KMS-11 (cell line): ENCODE results near the gene CFD.

Experiments used
- H2AFZ ChIP-seq: fragments of 200-600 bp; sonication (generic); 2 replicates; pipeline ENCODE4 v1.6.1; 2016; ENCODE audit warnings: antibody characterized with exemption, mixed run types, low read depth
- H3K27ac ChIP-seq: fragments of 200-600 bp; sonication (generic); 2 replicates; pipeline ENCODE4 v1.6.1; 2016; ENCODE audit warnings: mild to moderate bottlenecking, mixed run types
- H3K27me3 ChIP-seq: fragments of 200-600 bp; sonication (generic); 2 replicates; pipeline ENCODE4 v1.6.1; 2017; ENCODE audit warnings: mild to moderate bottlenecking, low read depth, mixed run types, moderate library complexity; ENCODE audit not compliant: insufficient read depth
- H3K36me3 ChIP-seq: fragments of 200-600 bp; sonication (generic); 2 replicates; pipeline ENCODE4 v1.6.1; 2017; ENCODE audit warnings: mild to moderate bottlenecking, mixed run types; ENCODE audit not compliant: insufficient read depth
- H3K4me1 ChIP-seq: fragments of 200-600 bp; sonication (generic); 2 replicates; pipeline ENCODE4 v1.6.1; 2016; ENCODE audit warnings: mild to moderate bottlenecking, low read depth, mixed run types; ENCODE audit not compliant: poor library complexity, severe bottlenecking
- H3K4me2 ChIP-seq: fragments of 200-600 bp; sonication (generic); 2 replicates; pipeline ENCODE4 v1.7.0; 2016; ENCODE audit warnings: mild to moderate bottlenecking, mixed run types
- H3K4me3 ChIP-seq: fragments of 200-600 bp; sonication (generic); IDR thresholded peaks from 2 replicates; pipeline ENCODE4 v1.6.1; 2017; ENCODE audit warnings: low read depth, low read length, mixed read lengths; ENCODE audit not compliant: insufficient read depth
- H3K79me2 ChIP-seq: fragments of 200-600 bp; sonication (generic); 2 replicates; pipeline ENCODE4 v1.6.1; 2016; ENCODE audit warnings: low read depth, mixed run types; ENCODE audit not compliant: insufficient read depth
- H3K9ac ChIP-seq: fragments of 200-600 bp; sonication (generic); 2 replicates; pipeline ENCODE4 v1.6.1; 2016; ENCODE audit warnings: mild to moderate bottlenecking, mixed run types
- H4K20me1 ChIP-seq: fragments of 200-600 bp; sonication (generic); 2 replicates; pipeline ENCODE4 v1.6.1; 2016; ENCODE audit warnings: mild to moderate bottlenecking, mixed run types; ENCODE audit not compliant: insufficient read depth
- CTCF ChIP-seq: fragments of 200-600 bp; sonication (generic); conservative IDR thresholded peaks from 2 replicates; pipeline ENCODE4 v1.6.1; 2017; ENCODE audit warnings: low read depth, mild to moderate bottlenecking, antibody characterized with exemption, low read length, moderate library complexity, mixed read lengths

The CFD gene

DNA sequence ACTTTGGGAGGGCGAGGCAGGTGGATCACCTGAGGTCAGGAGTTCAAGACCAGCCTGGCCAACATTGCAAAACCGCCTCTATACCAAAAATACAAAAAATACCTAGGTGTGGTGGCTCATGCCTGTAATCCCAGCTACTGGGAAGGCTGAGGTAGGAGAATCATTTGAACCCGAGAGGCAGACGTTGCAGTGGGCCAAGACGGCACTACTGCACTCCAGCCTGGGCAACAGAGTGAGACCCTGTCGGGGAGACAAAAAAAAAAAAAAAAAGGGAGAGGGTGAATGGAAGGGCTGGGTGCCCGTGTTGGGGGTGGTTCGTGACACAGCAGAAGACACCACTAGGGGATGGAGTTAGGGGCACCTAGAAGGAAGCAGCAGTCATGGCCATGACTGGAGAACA, 10.8 kb downstream of the CFD start:
- Histone ChIP-seq H3K79me2 (no peaks in the 10 kb centered on the region), H3K4me1 (peaks cover 8% of the 10 kb centered on the region), H4K20me1 (no peaks in the 10 kb centered on the region), H3K27me3 (no peaks in the 10 kb centered on the region), H3K4me2 (no peak overlapping the region), H3K36me3 (no peaks in the 10 kb centered on the region), H3K27ac (no peak overlapping the region), H3K9ac (no peak overlapping the region), H2AFZ (no peak overlapping the region), H3K4me3 (no peak overlapping the region)
- TF ChIP-seq CTCF, result no peak

DNA sequence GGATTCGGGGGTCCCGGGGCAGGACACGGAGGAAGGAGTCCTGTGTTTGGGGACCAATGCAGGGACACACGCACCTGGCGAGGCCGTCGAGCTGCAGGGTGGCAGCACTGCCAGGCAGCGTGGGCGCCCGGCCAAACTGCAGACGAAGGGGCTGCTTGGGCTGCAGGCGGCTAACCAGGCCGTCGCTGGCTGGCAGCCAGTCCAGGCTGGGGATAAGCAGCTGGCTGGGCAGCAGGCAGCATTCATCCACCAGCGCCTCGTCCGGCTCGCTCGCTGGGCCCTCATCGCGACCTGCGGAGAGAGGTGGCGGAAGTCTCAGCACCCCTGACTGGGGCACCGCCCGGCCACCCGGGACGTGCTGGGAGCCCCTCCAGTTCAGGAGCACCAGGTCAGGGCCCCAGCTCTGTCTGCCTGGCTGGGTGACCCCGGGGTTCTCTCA, 11.5 kb downstream of the CFD start:
- Histone ChIP-seq H3K36me3 (no peaks in the 10 kb centered on the region), H3K27me3 (no peaks in the 10 kb centered on the region), H2AFZ (no peak overlapping the region), H3K4me1 (peaks cover 8% of the 10 kb centered on the region), H3K27ac (no peak overlapping the region), H4K20me1 (no peaks in the 10 kb centered on the region), H3K4me3 (no peak overlapping the region), H3K4me2 (no peak overlapping the region), H3K9ac (no peak overlapping the region), H3K79me2 (no peaks in the 10 kb centered on the region)
- TF ChIP-seq CTCF, result no peak

DNA sequence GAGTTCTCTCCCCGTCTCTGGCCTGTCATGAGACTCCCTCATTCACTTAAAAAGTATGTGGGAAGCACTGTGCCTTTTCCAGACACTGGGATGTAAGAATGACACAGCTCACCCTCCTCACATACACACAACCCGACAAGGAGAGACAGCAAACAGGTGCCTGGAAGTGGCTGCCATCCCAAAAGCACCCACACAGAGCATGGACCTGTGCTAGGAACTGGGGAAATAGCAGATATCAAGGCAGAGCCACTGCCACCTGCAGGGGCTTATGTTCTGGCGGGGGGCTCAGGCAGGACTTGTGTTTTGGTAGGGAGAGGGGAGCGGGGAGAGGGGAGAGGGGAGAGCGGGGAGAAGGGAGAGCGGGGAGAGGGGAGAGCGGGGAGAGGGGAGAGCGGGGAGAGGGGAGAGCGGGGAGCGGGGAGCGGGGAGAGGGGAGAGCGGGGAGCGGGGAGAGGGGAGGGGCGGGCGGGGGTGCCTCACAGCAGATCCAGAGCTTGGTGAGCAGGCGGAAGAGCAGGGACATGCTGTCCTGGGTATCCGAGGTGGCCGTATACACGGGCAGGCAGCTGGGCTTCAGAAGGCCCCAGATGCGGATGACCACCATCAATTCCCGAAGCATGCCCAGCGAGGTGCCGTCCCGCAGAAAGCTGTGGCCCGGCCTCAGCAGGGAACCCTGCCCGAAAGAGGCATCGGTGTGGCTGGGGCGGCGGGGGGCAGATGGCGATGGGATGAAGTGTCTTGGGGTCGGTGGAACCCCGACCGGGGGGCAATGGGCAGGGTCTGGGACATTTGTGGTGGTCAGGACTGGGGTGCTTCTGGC, 12.2 kb downstream of the CFD start:
- TF ChIP-seq CTCF, result no peak
- Histone ChIP-seq H4K20me1 (no peaks in the 10 kb centered on the region), H3K36me3 (no peaks in the 10 kb centered on the region), H3K4me2 (peak overlapping the region; percentile 66; the same call in 1 of the 2 replicates), H3K27ac (no peak overlapping the region), H3K4me3 (no peak overlapping the region), H3K9ac (no peak overlapping the region), H3K4me1 (peaks cover 8% of the 10 kb centered on the region), H3K27me3 (no peaks in the 10 kb centered on the region), H3K79me2 (no peaks in the 10 kb centered on the region), H2AFZ (no peak overlapping the region)

DNA sequence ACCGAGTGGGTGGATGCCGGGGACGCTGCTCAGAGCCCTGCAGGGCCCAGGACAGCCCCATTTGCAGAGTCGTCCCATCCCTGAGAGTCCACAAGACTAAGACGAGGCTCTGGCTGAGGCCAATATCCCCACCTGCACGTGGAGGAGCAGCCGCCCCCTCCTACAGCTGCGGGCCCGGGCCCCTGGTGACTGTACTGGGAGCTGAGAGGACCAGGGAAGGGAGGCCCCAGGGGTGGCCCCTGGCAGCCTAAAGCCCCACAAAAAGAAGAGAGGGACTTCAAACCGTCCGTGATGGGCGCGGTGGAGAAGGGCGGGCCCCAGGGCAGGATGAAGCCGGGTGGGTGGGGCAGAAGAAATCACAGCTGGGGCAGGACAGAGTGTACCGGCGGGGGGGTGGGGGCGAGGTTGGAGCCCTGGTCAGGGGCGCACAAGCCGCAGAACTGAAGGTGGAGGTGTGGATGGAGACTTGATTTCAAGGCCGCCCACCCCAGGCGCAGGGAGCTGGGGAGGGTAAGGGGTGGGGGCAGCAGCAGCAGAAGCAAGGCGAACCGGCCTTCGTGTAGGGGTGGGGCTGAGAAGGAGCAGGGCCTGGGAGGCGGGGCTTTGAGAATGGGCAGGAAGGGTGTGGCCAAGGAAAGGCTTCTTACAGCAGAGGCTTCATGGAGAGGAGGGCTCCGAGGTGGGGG, 12.9 kb downstream of the CFD start:
- Histone ChIP-seq H3K4me1 (peaks cover 8% of the 10 kb centered on the region), H4K20me1 (no peaks in the 10 kb centered on the region), H3K79me2 (no peaks in the 10 kb centered on the region), H3K27ac (no peak overlapping the region), H3K36me3 (no peaks in the 10 kb centered on the region), H2AFZ (no peak overlapping the region), H3K9ac (no peak overlapping the region), H3K4me2 (peak overlapping the region; percentile 66), H3K27me3 (no peaks in the 10 kb centered on the region), H3K4me3 (no peak overlapping the region)
- no peak for TF ChIP-seq CTCF
